Fibroblast of gingiva (primary cell): Measurements from ENCODE around the gene OR6Y1.
A peak's percentile ranks its signal among the peaks of the same experiment; 100 is the strongest.

ENCODE experiments used
- DNase-seq: peaks from one replicate; pipeline ENCODE4 v3.0.0-alpha.2; 2011; ENCODE audit warnings: low read depth

Gene OR6Y1, protein sequence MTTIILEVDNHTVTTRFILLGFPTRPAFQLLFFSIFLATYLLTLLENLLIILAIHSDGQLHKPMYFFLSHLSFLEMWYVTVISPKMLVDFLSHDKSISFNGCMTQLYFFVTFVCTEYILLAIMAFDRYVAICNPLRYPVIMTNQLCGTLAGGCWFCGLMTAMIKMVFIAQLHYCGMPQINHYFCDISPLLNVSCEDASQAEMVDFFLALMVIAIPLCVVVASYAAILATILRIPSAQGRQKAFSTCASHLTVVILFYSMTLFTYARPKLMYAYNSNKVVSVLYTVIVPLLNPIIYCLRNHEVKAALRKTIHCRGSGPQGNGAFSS

DNA sequence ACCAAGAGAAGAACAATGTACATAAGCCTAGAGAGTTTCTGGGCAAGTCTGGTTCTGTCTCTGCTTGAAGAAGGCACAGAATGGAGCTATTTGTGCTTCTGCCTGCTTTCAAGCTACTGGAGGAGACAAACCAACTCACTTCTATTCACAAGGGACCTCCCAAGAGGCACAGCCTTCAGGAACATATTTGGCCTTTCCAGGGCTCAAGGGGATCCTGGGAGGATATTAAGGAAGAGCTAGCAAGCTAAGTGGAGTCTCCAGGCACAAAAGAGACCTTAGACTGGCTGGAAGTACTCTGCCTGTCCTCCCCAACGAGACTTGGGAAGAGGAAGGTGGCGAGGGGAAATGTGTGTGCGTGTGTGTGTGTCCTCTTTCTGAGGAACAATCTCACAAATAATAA, at the start of gene OR6Y1:
Gene OR6Y1, minus strand, starts transcription at position 54 of the 400 bp plus-strand sequence. CDS start 6,300 bp downstream, outside the sequence.
- no peak for DNase-seq

DNA sequence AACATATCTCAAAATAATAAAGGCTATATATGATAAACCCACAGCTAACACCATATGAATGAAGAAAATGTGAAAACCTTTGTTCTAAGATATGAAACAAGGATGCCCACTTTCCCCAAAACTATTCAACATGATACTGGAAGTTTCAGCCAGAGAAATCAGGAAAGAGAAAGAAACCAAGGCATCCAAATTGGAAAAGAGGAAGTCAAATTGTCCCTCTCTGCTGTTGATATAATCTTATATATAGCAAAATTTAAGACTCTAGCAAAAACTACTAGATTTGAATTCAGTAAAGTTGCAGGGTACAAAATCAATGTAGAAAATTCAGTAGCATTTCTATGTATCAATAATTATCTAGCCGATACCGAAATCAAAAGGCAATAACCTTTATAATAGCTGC, 46.5 kb upstream of the OR6Y1 start:
- DNase-seq = no peak

DNA sequence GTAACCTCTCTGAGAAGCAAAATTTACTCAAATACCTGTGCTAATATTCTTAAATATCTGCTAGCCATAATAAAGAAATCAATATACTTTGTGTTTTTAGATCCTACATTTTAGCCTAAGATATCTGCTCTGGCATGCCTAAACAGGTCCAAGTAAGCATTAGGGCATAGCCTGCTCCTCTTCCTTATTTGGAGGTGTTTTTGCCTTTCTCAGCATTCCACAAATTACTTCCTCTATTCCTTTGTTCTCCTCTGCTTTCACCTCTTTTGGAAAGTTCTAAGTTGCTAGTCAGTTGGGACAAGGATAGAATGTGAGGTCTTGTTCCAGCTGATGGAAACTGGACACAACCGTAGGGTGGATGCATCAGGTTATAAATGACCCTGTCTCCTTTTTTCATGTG, 32.7 kb upstream of the OR6Y1 start:
- no peak for DNase-seq

DNA sequence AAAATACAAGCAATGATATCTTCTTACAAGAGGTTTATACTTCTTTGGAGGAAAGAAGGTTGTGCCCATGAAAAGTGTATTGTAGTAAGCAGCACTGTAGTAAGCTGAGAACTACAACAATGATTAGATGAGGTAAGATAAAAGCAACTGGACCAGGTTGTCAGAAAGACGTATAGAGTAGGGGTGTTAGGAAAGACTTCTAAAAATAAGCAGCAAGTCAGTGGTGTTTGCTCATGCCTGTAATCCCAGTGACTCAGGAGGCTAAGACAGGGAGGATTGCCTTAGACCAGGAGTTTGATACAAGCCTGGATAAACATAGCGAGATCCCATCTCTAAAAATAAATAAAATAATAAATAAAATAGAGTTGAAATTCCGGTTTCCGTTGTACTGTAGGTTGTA, 29.8 kb upstream of the OR6Y1 start:
- no peak for DNase-seq

DNA sequence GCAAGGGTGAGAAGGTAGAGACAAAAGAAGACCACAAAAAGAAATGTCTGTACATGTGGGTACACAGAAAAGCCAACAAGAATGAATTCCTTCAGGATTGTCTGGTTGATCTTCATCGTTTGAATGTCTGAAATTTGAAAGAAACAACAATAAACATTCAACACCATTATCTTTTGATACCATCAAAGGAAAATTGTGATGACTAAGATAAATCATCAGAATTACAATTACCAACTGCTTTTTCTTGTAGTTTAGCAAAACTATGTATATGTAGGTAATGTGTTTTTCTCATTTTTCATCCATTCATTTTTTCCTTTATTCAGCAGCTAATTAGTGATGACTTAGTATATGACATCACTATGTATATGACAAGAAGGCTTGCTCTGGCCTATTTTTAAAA, 25.5 kb upstream of the OR6Y1 start, which contains the start of gene OR10X1:
Gene OR10X1, minus strand, starts transcription at position 167 of the 400 bp plus-strand sequence. Its CDS starts 0 bp downstream, at position 167.
- no peak for DNase-seq

DNA sequence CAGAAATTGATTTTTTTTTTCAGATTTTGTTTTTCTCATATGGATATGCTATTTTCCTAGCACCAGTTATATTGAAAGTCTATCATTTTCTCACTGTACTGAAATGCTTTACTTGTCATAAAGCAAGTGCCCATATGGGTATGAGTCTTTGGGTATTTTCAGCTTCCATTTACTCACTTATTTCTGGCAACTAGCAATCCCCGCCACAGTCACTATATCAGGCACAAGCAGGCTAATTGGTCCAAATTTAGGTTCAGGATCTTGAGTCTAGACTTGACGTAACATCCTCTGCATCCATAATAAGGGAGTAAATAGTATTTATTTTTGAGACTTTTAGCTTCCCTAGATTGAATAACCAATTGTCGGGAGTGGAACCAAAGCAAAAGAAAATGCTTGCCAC, 23.4 kb upstream of the OR6Y1 start:
- no peak for DNase-seq

DNA sequence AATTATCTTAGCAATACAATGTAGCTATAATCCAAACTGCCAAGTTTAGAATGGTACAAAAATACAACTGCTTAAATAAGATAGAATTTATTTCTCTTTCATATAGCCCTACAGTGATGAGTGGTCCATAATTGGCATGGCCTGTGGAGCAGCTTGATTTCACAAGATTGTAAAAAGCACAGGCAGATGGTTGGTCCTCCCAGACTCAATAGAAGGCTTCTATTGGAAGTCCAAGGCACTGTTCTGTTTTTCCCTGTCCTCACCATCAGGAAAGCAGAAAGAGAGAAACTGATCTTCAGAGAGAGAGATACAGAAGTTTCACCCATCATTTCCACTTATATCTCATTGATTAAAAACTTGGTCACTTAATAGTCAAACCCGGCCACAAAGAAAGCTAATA, 18.0 kb upstream of the OR6Y1 start:
- no peak for DNase-seq

DNA sequence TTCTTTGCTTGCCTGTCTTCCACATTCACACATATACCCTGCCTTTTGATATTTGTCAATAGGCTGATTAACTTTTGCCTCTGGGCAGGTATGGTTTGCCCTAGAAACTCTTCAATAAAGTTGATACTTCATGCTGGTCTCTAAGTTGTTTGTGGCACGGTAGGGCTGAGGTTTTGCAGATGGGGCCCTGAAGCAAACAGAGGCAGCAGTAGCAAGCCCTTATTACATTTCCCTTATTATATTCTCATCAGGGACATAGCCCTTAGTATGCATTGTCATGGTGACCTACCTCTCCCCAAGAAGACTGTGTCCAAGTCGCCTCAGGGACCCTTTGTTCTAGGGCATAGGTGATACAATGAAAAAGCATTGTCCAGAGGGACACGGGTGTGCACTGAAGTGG, 16.3 kb upstream of the OR6Y1 start, which contains the start of gene OR6P1:
Gene OR6P1, minus strand, starts transcription at position 101 of the 400 bp plus-strand sequence. CDS start 6,976 bp downstream, outside the sequence.
- no peak for DNase-seq

DNA sequence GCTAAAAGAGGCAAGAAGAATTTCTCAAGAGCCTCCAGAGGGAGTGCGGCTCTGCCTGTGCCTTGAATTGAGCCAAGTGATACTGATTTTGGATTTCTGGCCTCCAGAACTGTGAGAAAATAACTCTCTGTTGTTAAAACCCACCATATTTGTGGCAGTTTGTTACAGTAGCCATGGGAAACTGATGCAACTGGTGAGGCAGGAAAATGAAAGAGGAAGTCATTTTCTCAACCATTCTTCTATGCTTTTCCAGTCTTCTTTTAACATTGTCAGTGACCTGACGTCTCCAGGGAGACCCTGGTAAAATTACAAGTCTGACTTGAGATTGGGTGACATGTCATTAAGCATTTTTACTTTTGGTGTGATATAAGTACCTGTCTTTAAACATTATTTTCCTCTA, 10.4 kb upstream of the OR6Y1 start:
- no peak for DNase-seq

DNA sequence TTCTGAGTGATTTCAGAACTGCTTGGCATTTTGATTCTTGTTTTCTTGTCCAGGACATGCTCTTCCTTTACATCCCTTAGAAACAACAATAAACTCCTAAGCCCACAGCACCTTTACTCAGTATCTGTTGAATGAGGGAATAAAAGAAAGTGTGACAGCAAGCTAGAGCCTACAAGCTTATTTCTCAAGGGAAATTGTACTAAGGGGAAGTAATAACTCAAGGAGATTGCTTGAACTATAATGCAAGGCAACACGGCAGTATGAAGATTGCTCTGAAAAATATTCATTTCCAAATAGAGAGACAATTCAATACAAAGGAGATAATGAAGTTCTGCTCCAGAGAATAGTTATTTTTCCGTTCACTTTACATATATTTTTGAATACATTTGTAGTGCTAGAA, 9.6 kb upstream of the OR6Y1 start:
- no peak for DNase-seq

DNA sequence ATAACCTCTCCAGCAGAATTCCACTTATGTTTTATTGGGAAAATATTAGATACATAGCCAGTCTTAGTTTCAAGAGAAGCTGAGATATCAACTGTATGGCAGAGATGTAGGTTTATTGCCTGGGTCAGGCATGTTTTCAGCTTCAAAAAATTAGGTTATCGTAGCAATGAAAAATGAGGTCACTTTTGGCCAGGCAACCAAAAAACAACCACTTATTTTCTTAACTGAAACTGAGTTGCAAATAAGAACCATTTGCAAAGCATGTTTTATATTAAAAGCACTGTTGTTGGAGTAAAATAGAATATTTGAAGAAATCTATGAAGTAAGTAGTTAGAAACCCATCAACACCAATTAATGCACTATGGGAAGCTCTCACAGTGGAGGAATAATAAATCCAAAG, 5.5 kb upstream of the OR6Y1 start:
- no peak for DNase-seq

DNA sequence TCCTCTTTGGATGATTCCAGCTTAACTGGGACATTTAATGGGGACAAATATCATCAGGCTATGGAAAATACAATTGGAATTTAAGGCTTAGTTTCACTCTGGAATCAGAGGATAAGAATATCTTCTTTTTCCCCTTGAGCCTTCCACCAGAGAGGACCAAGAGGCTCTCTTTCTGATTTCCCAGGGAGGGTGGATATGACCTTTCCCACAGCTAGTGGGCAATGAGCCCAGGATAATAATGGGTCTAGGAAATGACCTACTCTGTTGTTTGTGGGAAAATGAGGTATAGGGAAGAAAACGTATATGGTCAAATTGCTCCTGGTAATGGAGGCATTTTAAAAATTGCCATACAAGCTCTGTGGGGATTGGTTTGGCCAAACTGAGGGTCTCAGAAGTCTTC, 1.9 kb downstream of the OR6Y1 start:
- no peak for DNase-seq

DNA sequence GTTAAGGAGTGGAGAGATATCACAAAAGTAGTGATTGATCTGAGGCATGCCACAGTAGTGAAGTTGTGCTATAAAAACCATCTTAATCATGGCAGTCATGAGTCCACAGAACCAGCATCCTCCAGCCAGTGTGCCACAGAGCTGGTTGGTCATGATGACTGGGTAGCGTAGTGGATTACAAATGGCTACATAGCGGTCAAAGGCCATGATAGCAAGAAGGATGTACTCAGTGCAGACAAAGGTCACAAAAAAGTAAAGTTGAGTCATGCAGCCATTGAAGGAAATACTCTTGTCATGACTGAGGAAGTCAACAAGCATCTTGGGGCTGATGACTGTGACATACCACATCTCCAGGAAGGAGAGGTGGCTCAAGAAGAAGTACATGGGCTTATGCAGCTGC, 6.7 kb downstream of the OR6Y1 start:
- DNase-seq = no peak

DNA sequence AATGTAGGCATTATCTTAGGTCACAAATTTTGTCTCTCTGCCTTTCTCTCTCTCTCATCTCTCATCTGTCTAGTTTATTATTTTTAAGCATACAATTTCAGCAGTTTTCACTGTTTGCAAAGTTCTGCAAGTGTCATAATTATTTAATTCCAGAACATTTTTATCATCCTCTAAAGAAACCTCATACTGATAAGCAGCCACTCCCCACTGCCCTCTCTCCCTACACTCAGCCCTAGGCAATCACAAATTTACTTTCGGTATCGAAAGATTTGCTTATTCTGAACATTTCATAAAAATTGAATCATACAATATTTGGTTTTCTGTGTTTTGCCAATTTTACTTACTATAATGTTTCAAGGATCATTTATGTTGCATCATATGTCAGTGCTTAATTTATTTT, 16.6 kb downstream of the OR6Y1 start:
- no peak for DNase-seq

DNA sequence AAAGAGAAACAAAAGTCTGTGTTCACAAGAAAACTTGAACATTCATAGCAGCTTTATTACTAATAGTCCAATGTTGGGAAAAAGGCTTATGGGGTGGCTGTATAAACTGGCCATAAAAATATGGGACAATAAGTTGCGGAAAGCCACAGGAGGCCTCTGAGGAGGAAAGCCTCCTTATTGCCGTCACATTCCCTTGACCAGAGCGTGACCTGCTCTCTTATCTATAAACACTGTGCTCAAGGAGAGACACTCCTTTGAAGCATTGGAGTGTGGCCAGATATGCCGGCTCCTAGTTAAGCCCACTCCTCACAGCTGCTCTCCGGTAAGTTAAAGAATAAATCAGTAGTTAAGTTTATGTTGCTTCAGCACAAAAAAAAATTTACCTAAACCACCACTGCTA, 19.7 kb downstream of the OR6Y1 start:
- no peak for DNase-seq

DNA sequence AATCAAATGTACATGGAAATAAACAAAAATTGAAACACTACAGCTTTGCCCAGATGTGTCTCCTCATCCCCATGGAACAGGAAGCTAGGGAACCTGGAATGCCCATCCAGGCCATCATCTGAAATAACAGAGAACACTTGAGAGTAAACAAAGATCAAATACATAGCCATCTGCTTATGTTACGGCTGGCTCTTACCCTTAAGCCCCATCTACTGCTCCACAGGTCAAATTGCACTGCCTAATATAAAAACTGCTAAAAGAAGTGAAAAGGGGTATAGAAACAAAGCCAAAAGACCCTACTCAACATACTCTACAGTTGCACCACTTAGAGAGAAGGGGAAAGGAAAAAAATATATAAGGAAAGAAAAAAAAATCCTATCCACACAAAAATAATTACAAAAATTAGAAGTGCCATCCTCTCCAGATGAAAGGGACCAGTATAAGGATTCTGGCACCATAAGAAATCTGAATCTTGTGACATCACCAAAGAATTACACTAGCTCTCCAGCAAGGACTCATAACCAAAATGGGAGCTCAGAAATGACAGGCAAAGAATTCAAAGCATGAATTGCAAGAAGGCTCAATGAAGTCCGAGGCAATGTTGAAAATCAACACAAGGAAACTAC, 26.9 kb downstream of the OR6Y1 start:
- DNase-seq = peak; percentile 19

DNA sequence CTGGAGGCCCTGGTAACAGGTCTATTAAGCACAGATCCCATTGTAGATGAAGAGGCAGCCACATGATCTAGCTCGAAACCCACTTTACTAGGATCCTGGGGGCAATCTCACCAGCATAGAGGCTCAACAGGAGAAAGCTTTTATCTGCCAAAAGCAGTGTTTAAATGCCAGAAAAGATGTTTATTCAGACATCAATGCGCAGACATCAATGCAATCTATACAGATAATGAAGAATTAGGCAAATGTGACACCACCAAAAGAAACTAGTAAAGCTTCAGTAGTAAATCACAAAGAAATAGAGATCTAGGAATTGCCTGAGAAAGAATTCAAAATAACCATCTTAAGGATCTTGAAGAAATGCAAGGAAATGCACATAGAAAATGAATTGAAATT, 32.5 kb downstream of the OR6Y1 start:
- no peak for DNase-seq

DNA sequence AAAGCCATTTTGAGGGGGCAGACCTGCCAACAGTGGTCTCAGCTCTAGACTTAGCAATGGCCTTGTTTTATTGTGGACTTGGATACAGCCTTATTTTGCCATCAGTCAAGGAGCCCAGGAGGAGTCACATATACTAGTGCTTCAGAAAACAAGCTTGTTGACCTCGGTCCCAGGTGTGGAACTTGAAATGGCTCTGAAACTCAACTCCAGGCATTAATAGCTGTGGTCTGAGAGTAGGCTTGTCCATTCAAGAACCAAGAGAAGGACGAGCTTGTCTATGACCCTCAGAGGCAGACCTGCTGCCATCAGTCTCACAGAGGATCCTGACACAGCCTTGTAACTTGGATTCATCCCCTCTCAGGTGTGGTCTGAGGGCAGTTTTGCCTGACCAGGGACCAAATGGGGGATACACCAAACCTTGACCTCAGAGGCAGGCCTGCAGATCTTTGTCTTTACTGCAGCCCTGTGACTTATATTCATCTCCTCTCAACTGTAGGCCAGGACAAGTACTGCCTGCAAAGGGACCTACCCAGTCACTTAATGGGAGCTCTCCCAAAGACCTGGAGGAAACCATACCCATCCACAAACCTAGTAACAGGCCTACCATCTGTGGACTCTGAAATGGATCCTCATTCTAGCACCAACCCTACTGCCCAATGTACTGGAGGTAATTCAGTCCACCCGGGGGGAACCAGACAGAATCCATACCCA, 33.1 kb downstream of the OR6Y1 start:
- no peak for DNase-seq

DNA sequence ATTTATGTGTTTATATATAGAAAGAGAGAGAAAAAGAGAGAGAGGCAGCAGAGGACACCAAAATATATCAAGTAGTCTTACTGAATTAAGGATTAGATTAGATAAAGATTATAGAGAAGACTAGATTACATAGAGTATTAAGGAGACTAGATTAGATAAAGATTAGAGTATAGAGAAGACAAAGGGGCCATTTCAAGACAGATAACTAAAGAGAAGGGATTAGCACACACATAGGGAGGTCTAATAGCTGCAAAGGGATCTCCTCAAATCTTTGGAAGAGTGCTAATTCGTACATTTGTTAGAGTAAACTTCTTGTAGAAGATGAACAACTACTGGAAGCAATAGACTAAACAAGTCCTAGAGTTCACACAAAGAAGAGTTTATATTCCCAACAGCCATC, 34.2 kb downstream of the OR6Y1 start:
- no peak for DNase-seq

DNA sequence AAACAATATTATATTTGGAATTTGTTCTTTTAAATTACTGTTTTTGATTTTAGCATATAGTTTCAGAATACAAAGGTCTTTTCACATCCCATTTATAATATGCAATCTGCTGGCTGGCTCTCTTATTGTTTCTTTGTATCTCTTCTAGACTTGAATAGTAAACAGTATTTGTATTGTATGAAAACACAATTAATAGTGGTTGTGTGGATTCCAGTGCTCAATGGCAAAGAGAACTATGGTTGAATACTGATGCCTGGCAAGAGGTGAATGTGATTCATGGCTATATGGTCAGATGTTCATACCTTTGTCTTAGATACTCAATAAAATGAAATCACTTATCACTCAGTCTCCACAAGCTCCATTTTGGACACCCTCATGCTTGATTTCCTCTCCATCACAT, 37.2 kb downstream of the OR6Y1 start:
- DNase-seq = no peak

DNA sequence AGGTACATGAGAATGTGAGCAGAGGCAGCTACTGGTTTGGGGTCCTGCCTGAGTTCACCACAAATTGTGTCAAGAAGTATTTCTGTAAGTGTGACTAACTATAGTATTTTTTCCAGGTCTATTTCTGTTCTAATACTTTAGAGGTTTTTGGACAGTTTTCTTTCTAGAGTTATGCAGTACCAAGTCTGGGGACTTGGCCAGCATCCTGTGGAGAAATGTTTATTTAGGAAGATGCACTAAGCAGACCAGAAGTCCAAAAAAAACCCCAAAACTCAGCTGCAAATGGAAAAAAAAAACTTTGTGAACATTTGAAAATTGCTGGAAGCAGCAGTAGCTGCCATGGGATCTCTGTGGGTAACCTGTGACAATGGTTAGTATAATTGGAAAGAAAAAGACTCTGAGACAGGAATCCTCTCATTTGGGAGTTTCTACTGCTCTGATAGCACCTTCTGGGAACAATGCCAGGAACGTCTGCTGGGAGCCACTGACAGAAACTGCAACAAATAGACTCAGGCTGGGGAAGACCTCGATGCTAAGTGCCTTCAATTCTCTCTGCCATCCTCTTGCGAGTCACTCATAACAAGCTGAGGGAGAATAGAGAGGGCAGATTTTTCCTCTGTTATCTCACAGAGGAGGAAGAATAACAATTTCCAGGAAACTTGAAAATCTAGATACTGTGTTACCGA, 44.6 kb downstream of the OR6Y1 start:
- no peak for DNase-seq

DNA sequence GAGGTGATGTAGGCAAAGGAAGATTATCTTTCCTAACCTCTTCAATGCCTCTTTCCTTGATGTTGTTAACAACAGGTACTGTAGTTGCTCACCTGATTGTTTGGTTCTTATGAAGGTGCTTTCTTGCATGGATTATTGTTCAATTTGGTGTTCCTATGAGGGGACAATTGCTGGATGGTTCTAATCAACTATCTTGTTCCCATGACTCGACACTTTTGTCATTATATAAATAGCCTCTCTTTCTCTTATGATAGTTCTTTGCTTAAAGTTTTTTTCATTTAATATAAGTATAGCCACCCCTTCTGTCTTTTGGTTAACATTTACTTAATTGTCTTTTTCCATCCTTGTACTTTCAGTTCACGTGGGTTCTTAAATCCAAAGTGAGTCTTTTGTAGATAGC, 46.7 kb downstream of the OR6Y1 start:
- no peak for DNase-seq
